Mucosa of descending colon (tissue), 3 donors: ENCODE measurements around the gene RAB11FIP3. TPM values are rescaled to one million over a fixed set of nuclear protein-coding genes. Genes with fewer than 3 reads are reported as not detected.

Experiments
- ATAC-seq: fragments of 200-7000 bp; cut with Tn5 transposase; one replicate; pipeline ENCODE4 v1.9.1; 2020; ENCODE audit warnings: mild to moderate bottlenecking, moderate library complexity
- DNase-seq, 3 donors: peaks; one replicate each; pipeline ENCODE4 v3.0.0-alpha.2; 2020
- H3K36me3 ChIP-seq: fragments of 200-600 bp; one replicate; pipeline ENCODE4 v1.8.0; 2021; ENCODE audit warnings: low read depth, mild to moderate bottlenecking
- H3K4me1 ChIP-seq: fragments of 200-600 bp; one replicate; pipeline ENCODE4 v1.8.0; 2021; ENCODE audit warnings: low read depth, mild to moderate bottlenecking
- H3K4me3 ChIP-seq: fragments of 200-600 bp; one replicate; pipeline ENCODE4 v1.8.0; 2021; ENCODE audit warnings: mild to moderate bottlenecking
- H3K9me3 ChIP-seq: fragments of 200-600 bp; one replicate; pipeline ENCODE4 v1.8.0; 2021; ENCODE audit warnings: mild to moderate bottlenecking
- intact Hi-C, 2 donors: fragments of 100-400 bp; cut with DNase I in 1 of 2; cut with micrococcal nuclease in 1 of 2; formaldehyde crosslinking; loops; one replicate each; pipeline versions ENCODE4 v1.11.0 to v1.11.1; 2022; cut with DNase I, micrococcal nuclease
- total RNA-seq, 3 donors: library from RNA; stranded (reverse); fragmentation: NEBNext Ultra II Directional in 2 of 3; extraction: Animal tissue kit (Norgen Biotek cat#: 25700) in 2 of 3; gene quantifications; one replicate each; pipeline versions ENCODE4 v1.2.1 to v1.2.4, GENCODE V29; 2021 to 2023
- TF ChIP-seq, protein P1 (sequence below): fragments of 200-600 bp; IDR thresholded peaks from one replicate; pipeline ENCODE4 v1.8.0; 2022; ENCODE audit warnings: antibody characterized with exemption, mild to moderate bottlenecking
- donor health status: DM: no; HTN: no; CAD: no; lungs with moderate emphysema.
- donor health status: DM: no; HTN: no; CAD: no.
- donor health status: DM: no; HTN: yes; CAD: no.

Gene RAB11FIP3
- total RNA-seq, 3 donors from 2014 or later, result 22.3 to 45.6 (median 30.7) TPM

DNA sequence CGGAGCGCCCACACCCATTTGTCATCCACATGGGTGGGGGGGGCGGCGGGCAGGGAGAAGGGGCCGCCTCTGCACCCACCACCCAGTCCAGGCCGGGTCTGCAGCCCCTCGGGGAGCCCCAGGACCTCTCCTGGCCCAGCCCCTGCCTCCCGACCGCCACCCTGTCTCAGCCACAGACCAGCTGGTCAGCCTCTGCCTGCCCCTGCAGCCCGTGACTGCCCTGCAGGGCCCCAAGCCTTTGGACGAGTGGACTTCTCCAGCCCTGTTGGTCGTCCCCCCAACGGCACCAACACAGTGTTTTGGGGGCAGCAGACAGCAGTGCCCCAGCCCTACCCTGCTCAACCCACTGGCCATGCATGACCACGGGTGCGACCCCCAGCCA is 136.0 kb downstream of the RAB11FIP3 start:
- H3K4me3 ChIP-seq, result no peak overlapping the region
- intact Hi-C loops, result no loop called here
- no peaks in the 10 kb centered on the region for H3K36me3 ChIP-seq
- peaks cover 7% of the 10 kb centered on the region for H3K4me1 ChIP-seq
- TF ChIP-seq, protein P1, sequence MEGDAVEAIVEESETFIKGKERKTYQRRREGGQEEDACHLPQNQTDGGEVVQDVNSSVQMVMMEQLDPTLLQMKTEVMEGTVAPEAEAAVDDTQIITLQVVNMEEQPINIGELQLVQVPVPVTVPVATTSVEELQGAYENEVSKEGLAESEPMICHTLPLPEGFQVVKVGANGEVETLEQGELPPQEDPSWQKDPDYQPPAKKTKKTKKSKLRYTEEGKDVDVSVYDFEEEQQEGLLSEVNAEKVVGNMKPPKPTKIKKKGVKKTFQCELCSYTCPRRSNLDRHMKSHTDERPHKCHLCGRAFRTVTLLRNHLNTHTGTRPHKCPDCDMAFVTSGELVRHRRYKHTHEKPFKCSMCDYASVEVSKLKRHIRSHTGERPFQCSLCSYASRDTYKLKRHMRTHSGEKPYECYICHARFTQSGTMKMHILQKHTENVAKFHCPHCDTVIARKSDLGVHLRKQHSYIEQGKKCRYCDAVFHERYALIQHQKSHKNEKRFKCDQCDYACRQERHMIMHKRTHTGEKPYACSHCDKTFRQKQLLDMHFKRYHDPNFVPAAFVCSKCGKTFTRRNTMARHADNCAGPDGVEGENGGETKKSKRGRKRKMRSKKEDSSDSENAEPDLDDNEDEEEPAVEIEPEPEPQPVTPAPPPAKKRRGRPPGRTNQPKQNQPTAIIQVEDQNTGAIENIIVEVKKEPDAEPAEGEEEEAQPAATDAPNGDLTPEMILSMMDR, result no peak
- DNase-seq, result no peak
- ATAC-seq, result no peak
- H3K9me3 ChIP-seq, result no peaks in the 10 kb centered on the region

DNA sequence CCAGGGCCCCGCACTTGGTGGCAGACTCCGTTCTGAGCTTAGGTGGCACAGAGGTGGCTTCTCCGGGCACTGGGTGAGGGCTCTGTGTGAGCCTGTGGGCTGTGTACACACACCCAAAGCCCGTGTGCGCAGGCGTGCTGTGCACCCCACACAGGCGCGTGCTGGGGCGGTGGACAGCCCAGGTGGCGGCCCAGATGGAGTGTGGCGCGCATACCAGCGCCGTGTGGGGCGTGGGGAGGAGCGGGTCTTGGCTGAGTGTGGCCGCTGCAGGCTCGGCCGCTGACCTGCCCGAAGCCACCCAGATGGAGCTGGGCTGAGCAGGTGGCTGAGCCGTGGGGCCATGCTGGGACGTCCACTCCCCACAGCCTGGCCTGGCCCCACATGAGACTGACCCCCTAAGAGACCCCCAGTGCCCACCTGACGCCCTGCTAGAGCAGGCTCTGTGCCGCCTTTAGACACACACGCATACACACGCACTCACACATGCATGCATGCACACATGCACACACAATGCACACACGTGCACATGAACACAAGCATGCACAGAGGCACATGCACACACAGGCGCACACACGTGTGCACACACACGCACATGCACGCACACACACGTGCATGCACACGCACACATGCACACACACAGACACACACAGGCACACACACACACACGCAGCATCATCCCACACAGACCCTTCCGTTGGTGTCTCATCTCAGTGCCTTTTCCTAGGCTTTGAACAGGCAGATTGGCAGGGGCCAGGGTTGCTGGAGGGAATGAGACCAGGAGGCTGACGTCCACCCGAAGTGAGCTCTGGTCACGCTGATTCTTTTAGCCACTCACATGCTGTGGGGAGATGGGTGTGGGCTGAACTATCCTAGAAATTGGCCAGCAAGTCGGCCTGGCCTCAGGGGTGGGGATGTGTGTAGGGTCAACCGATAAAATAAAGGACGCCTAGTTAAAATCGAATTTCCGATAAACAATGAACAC is 136.8 kb downstream of the RAB11FIP3 start:
- Histone ChIP-seq H3K4me1 (peaks cover 15% of the 10 kb centered on the region), H3K4me3 (no peak overlapping the region), H3K9me3 (no peaks in the 10 kb centered on the region), H3K36me3 (no peaks in the 10 kb centered on the region)
- intact Hi-C loops, result no loop called here
- no peak for ATAC-seq
- no peak for DNase-seq
- TF ChIP-seq, protein P1, result no peak

DNA sequence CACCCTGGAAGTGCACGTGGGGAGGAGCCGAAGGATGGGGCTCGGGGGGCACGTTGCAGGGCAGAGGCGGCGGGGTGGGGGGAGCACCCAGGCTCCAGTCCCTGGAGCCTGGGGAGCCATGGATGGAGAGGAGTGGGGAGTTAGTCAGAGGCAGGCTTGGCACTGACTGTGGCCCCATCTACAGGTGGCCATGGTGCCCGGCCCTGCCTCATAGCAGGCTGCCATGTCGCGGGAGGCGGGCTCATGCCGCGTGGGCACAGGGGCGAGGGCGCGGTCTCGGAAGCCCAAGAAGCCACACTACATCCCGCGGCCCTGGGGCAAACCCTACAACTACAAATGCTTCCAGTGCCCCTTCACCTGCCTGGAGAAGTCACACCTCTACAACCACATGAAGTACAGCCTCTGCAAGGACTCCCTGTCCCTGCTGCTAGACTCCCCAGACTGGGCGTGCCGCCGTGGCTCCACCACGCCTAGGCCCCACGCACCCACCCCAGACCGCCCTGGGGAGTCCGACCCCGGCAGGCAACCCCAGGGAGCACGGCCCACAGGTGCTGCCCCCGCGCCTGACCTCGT is 137.7 kb downstream of the RAB11FIP3 start:
- peaks cover 23% of the 10 kb centered on the region for H3K4me1 ChIP-seq
- ATAC-seq, result no peak
- intact Hi-C loops, result no loop called here
- TF ChIP-seq, protein P1, result no peak
- H3K36me3 ChIP-seq, result no peaks in the 10 kb centered on the region
- no peak for DNase-seq
- no peaks in the 10 kb centered on the region for H3K9me3 ChIP-seq
- no peak overlapping the region for H3K4me3 ChIP-seq

DNA sequence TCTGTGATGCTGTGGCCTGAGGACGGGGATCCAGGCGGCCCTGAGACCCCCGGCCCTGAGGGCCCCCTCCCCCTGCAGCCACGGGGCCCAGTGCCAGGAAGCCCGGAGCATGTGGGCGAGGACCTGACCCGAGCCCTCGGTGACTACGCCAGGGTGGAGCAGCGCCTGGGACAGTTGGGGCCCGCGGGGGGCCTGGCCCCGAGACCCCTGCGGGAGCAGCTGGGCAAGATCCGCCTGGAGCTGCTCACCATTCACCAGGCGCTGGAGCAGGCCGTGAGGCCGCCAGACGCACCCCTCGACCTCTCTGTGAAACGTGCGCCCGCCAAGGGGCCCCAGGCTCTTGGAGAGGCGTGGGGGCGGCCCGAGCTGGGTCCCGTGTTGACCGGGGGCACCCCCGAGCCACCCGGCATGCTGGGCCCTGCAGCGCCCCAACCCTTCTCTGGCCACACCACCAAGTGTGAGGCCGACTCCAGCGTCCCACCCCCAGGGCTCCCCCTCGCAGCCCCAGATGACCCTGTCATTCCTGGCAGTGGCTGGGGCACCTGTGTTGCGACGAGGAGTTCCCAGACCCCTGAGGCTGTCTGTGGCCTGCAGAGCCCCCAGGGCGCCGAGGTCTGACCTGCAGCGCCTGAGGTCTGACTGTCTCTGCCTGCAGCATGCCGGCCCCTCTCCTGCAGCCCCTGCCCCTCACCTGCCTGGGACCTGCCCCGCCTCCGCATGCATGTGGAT is 139.4 kb downstream of the RAB11FIP3 start:
- Histone ChIP-seq H3K9me3 (no peaks in the 10 kb centered on the region), H3K4me1 (peaks cover 29% of the 10 kb centered on the region), H3K36me3 (no peaks in the 10 kb centered on the region), H3K4me3 (no peak overlapping the region)
- intact Hi-C loops, result no loop called here
- ATAC-seq (no peak), DNase-seq (no peak)
- TF ChIP-seq, protein P1, result no peak

DNA sequence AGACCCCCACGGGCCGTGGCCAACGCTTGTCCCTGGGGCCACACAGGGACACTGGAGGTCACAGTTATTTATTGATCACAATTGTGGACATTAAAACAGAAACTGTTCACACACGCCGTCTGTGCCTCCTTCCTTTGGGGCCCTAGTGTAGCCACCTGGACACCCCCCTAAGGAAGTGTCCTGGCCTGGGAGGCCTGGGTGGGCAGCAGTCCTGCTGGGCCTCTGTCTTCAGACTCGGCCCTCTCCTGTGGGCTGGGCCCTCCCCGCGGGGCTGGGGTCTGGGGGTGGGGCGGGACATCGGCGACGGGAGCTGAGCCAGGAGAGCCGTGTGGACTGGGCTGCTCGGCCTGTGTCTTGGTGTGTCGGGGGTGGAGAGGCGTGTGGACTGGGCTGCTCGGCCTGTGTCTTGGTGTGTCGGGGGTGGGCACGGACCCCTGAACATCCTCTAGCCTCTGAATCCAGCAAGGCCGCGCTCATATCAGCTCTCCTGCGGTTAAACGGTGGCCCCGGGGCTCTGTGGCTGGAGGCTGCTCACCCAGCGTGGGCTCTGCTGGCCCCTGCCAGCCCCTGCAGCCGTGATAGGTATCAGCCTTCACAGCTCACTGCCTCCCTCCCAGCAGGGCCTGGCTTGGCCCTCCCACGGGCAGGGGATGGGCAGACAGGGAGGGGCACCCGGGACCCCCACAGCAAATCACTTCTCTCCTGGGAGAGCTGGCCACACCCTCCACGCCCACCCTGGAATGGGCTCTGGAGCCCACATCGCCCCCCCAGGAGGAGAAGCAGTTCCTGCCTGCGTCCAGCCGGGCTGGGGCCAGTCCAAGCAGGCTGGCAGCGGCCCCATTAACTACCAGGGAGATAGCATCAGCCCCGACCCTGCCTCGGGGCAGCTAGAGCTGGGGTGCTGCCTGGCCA is 140.2 kb downstream of the RAB11FIP3 start:
- Histone ChIP-seq H3K36me3 (no peaks in the 10 kb centered on the region), H3K9me3 (no peaks in the 10 kb centered on the region), H3K4me3 (no peak overlapping the region), H3K4me1 (peaks cover 31% of the 10 kb centered on the region)
- no peak for DNase-seq
- TF ChIP-seq, protein P1, result no peak
- no peak for ATAC-seq
- intact Hi-C loops, result no loop called here
